Subcutaneous adipose tissue (tissue), 4 donors: Measurements from ENCODE around the gene GINS2. TPM values are rescaled to one million over a fixed set of nuclear protein-coding genes. Genes with fewer than 3 reads are reported as not detected.

Source experiments
- total RNA-seq, 4 donors: library from RNA; depleted of rRNA; stranded (reverse); fragments of >200 nt; gene quantifications; one replicate each; pipeline ENCODE4 v1.1.0, GENCODE V29; 2016
- TF ChIP-seq, protein P1 (sequence below): fragments of 450-650 bp; IDR thresholded peaks from one replicate; pipeline ENCODE4 v1.5.1; 2016; ENCODE audit warnings: low read depth, mild to moderate bottlenecking, control low read depth, antibody characterized with exemption, moderate library complexity

The GINS2 gene
- total RNA-seq, 4 donors from 2014 or later: 0.22 to 0.68 TPM; not detected in 2

DNA sequence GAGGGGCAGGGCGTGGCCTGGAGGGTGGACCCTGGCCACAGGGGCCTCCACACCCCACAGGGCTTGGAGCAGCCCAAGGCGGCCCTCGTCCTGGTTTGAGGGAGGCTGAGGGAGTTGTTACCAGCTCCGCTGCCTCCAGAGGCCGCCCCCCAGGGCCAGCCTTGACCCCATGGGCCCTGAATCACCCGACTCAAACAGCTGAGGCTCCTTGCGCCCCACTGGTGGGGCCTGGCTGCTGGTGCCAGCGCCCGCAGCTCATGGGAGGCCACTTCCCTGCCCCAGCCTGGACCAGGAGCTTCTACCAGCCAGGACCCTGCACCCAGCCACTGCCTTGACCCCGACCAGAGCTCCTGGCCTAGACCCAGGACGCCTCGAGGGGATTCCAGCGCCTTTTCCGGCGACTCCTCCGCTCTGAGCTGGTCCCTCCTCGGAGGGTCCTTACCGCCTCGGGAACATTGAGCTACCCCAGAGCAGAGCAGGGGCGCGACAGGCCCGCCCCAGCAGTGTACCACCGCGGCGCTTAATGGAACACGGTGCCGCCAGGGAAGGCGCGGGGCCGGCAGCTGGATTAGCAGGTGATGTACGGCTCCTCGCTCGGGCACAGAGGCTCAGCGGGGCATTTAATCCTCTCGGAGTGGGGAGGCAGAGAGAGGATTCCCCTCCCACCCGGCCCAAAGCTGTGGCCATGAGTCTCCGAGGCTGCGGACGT is 38.5 kb downstream of the GINS2 start:
- TF ChIP-seq, protein P1, sequence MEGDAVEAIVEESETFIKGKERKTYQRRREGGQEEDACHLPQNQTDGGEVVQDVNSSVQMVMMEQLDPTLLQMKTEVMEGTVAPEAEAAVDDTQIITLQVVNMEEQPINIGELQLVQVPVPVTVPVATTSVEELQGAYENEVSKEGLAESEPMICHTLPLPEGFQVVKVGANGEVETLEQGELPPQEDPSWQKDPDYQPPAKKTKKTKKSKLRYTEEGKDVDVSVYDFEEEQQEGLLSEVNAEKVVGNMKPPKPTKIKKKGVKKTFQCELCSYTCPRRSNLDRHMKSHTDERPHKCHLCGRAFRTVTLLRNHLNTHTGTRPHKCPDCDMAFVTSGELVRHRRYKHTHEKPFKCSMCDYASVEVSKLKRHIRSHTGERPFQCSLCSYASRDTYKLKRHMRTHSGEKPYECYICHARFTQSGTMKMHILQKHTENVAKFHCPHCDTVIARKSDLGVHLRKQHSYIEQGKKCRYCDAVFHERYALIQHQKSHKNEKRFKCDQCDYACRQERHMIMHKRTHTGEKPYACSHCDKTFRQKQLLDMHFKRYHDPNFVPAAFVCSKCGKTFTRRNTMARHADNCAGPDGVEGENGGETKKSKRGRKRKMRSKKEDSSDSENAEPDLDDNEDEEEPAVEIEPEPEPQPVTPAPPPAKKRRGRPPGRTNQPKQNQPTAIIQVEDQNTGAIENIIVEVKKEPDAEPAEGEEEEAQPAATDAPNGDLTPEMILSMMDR: no peak

DNA sequence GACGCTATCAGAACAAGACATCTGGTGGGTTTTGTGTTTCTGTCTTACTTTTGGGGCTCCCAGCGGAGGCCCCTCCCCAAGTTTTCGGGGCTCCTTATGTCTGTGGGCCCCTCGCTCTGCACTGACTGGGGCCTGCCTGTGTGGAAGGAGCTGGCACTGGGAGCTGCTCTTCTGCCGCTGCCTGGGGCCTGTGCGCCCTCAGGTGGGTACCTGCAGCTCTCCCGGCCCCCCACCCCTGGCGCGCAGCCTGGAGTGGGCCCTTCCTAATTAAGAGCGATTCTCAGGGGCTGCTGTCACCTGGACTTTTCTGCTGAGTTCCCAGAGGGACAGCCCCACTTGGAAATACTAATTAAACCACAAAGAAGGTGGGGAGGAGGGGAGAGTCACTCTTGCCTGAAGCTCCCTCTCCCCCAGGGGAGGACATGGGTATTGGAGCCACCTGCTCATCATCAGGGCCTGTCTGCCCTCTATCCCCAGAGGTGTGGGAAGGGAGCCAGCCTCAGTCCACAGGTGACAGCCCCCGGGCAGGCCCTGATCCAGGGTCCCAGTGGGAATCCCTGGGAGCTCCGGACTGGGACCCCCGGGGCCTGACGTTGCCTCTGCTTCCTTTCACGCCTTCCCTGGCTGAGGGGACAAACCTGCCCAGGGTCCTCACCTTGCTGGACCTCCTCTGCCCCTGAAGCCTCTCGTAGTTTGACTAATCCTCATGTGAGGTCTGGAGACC is 39.2 kb downstream of the GINS2 start:
- TF ChIP-seq, protein P1: no peak

DNA sequence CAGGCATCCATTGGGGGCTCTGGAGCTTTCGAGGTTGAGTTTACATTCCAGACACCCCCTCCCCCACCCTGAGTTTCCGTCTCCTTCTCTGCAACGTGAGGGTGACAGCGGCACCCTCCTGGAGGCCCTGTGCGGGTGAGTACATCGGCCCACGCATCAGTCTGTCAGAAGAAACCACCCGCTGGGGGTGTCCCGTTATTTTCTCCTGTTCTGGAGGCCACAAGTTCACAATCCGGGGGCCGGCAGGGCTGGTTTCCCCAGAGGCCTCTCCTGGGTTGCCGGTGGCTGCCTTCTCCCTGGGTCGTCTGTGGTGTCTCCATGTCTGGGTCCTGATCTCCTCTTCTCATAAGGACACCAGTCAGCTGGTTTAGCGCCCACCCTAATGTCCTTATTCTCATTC is 39.9 kb downstream of the GINS2 start:
- TF ChIP-seq, protein P1: no peak

DNA sequence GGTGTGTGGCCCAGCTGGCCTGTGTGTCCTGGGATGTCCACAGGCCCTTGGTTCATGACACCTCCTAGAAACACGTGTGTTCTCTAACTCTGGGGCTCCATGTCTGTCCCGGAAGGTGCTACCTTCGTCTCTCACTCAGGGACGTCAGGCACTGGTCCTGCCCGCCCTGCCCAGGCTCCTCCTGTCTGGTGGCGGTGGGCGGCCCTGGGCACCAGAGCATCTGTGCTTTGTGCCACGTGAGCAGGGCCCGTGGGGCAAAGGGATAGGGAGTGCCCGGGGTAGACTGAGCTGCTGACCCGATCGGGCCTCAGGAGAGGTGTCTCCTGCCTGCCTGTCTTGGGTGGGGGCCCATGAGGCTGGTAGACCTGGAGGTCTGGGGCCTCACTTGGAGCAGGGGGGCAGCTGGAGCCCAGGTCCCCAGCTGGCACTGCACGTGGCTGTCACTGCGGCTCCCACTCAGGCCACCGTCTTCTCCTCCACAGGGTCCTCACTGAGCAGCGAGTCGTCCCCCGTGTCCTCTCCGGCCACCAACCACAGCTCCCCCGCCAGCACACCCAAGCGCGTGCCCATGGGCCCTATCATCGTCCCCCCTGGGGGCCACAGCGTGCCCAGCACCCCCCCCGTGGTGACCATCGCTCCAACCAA is 40.6 kb downstream of the GINS2 start:
- TF ChIP-seq, protein P1: no peak

DNA sequence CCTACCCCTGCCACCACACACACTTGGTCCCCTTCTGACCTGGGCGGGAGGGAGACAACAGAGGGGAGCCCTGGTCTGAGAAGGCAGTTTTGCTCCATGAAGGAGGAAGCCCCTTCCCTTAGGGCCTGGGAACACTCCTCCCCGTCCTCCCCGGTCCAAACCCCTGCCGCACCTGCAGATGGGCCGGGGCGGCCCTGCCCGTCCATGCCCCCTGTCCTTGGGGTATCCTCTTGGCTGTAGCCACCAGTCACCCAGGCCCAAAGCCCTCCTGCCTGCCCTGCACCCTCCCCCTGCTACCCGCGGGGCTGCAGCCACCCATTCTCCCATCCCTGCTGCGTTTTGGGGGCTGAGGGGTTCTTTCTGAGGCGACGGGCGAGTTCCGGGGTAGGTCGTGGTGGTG is 41.8 kb downstream of the GINS2 start:
- TF ChIP-seq, protein P1: no peak

DNA sequence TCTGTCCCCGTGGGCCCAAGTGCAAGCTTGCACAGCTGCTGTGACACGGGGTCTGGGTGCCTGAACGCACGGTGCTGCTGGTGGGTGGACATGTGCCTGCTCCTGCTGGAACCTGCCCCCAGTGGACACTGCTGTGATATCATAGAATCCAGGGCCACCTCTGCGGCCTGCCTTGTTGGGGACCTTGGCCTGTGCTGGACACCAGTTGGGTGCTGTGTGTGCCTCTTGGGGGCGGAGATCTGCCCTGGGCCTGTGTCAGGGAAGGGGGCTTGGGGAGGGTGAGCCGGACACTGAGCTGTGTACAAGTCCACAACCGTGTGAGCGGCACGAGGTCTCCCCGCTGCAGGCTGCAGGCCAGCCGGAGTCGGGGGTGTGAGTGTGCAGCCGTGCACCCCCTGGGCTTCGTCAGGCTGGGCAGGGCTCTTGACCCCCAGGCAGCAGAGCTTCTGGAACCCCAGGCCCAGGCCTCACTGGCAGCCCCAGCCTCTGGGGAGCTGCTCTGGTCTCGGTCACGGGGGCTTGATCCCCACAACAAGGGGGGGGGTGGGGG is 42.3 kb downstream of the GINS2 start:
- TF ChIP-seq, protein P1: no peak

DNA sequence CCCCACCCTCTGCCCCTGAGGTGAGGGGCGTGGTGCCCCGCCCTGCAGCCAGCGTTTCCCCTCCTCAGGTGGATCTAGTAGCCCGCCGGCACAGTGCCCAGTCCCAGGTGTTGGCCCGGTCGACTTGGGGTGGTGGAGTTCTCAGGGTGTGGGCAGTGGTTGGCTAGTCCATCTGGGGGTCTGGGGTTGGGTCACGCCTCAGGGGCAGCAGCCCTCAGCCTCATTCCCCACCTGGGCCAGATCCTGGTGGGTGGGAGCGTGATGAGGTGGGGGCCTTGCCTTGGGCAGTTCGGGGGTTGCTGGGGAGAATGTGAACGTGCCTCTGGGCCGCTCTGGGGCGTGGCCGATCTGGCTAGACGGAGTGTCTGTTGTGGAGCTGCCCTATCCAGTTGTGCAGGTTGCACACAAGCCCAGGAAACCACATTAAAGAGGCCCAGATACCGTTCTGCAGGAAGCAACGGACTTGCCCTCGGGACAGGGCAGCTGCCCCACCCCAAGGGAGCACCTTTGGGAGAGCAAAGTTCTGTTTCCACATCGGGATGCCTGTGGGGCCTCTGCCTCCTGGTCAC is 43.6 kb downstream of the GINS2 start:
- TF ChIP-seq, protein P1: no peak
